ENCODE data around the gene CAPN5.
A peak's percentile ranks its signal among the peaks of the same experiment; 100 is the strongest.

Gene CAPN5

GRCh38 chr11:77067861-77068443 lies 1.2 kb downstream of the CAPN5 start:
- no peak for DNase-seq

GRCh38 chr11:77068457-77069335 lies 1.9 kb downstream of the CAPN5 start:
- DNase-seq = no peak

- DNase-seq = no peak
Observed at GRCh38 chr11:77069336-77069968, 2.7 kb downstream of the CAPN5 start.

GRCh38 chr11:77069969-77070582 lies 3.3 kb downstream of the CAPN5 start:
- DNase-seq = no peak

- DNase-seq = no peak
Observed at GRCh38 chr11:77071077-77071476, 4.3 kb downstream of the CAPN5 start.

- DNase-seq = no peak
Observed at GRCh38 chr11:77071671-77072605, 5.2 kb downstream of the CAPN5 start.

GRCh38 chr11:77072851-77073327 lies 6.1 kb downstream of the CAPN5 start:
- no peak for DNase-seq

- peak; percentile 22 to 25 for DNase-seq
Observed at GRCh38 chr11:77073328-77074001, 6.7 kb downstream of the CAPN5 start.

GRCh38 chr11:77074205-77074604 lies 7.4 kb downstream of the CAPN5 start:
- no peak for DNase-seq

- DNase-seq = no peak
Observed at GRCh38 chr11:77074626-77075221, 8.0 kb downstream of the CAPN5 start.

- DNase-seq = no peak
Observed at GRCh38 chr11:77075425-77075905, 8.7 kb downstream of the CAPN5 start.

- no peak for DNase-seq
Observed at GRCh38 chr11:77079666-77080065, 12.9 kb downstream of the CAPN5 start.

- no peak for DNase-seq
Observed at GRCh38 chr11:77080643-77081210, 14.0 kb downstream of the CAPN5 start.

GRCh38 chr11:77081381-77081851 lies 14.6 kb downstream of the CAPN5 start:
- no peak for DNase-seq

- DNase-seq = no peak
Observed at GRCh38 chr11:77081976-77082836, 15.4 kb downstream of the CAPN5 start.

- no peak for DNase-seq
Observed at GRCh38 chr11:77082838-77083565, 16.2 kb downstream of the CAPN5 start.

- DNase-seq = no peak
Observed at GRCh38 chr11:77083566-77084245, 16.9 kb downstream of the CAPN5 start.

GRCh38 chr11:77084581-77085191 lies 17.9 kb downstream of the CAPN5 start:
- DNase-seq = no peak
